IPS-NIHi7 (cell line): ENCODE data around the gene NHLRC2.

Experiments used
- DNase-seq: peaks from one replicate; pipeline ENCODE4 v3.0.0; 2012; ENCODE audit warnings: mixed read lengths; ENCODE audit errors: extremely low spot score

The NHLRC2 gene

DNA sequence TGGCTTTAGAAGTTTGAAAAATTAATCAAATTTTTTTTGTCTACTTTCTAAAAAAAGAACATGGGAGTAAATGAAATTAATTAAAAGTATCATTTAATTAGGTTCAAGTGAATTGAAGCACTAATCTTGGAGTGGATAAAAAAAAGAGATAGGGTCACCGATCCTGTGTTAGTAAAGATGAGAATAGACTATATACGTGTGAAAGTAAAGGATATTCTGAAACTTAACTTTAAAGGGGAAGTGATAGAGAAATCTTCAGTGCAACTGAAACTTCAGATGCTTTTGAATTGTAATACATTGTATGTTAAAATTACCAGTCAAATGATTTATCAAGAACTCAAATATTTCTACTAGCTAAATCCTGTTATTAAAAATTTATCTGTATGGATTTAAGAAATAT lies 4.8 kb downstream of the NHLRC2 start:
- no peak for DNase-seq

DNA sequence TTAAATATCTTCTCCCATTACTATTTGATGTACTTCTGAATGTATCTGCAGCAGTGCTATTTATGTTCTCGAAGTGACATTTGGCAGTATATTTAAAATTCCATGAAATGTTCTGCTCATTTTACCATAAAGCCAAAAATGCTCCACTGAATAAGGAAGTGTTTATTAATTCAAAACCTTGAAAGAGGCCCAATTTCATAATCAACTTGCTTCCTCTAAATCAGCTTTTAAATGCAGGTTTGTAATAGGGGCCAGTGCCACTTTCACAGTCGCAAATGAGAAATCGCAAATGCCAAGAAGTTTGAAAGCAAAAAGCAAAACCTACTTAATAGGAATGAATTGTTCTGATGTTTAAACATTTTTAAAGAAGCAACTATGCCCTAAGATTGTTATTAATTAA lies 11.4 kb downstream of the NHLRC2 start:
- no peak for DNase-seq

DNA sequence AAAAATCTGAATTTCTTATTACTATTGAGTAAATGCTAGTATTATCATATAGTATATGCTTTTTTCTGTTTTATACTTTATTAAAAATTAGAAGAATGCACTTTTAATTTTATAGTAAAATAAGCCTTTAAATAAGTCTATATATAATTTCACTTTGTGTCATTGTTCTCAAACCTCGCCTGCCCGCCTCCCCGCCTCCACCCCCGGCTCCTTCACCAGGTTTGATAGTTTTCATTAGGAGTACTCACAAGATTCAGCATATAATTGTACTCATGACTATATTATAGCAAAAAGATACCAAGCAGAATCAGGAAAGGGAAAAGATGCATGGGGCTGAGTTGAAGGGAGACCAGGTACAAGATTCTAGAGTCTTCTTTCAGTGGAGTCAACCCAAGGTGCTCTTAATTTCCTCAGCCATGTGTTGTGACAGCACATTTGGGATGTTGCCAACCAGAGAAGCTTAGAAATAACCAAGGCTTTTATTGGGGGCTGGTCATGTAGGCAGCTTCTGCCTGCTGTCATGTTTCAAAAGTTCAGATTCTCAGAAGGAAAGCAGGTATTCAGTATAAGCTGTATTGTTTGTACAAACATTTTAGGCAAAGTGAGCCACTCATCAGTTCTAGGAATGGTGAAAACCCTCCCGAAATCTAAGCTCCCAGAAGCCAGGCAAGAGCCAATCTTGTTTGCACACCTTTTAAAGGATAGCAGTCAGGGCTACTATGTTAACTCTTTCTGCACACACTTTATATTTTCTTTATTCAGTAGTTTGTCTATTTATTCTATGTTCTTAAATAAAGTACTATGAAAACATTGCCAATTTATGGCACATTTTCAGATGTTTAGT lies 12.3 kb downstream of the NHLRC2 start:
- DNase-seq = no peak

DNA sequence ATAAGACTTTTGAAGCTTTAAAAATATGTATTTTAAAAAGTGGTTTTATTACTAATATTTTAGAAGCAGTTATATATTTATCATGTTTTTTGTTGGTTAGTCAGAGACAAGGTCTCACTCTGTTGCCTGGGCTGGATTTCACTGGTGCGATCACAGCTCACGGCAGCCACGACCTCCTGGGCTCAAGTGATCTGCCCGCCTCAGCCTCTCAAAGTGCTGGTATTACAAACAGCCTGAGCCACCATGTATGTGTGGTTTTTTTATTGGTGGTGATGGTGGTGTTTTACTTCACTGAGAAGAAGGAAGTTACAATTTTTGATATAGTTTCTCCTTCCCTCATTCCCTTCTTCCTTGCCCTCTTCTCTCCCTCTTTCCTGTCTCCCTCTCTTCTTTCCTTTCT lies 13.4 kb downstream of the NHLRC2 start:
- no peak for DNase-seq

DNA sequence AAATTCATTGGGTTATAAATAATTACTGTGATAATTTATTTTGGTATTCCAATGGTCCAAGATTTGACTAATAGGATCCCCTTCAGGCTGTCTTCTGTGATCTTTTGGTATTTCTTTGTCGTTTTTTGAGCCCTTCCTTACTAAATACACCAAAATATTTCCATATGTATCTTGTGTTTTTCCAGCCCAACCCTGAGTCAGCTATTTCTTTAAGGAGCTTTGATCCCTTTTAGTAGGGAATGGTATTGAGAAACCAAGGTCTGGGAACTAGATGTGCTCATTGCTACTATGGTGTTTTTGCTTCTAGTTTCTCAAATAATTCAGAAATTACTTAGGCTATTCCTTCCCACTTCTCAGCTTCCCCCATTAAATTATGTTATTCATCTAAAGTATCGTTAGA lies 15.3 kb downstream of the NHLRC2 start:
- no peak for DNase-seq

DNA sequence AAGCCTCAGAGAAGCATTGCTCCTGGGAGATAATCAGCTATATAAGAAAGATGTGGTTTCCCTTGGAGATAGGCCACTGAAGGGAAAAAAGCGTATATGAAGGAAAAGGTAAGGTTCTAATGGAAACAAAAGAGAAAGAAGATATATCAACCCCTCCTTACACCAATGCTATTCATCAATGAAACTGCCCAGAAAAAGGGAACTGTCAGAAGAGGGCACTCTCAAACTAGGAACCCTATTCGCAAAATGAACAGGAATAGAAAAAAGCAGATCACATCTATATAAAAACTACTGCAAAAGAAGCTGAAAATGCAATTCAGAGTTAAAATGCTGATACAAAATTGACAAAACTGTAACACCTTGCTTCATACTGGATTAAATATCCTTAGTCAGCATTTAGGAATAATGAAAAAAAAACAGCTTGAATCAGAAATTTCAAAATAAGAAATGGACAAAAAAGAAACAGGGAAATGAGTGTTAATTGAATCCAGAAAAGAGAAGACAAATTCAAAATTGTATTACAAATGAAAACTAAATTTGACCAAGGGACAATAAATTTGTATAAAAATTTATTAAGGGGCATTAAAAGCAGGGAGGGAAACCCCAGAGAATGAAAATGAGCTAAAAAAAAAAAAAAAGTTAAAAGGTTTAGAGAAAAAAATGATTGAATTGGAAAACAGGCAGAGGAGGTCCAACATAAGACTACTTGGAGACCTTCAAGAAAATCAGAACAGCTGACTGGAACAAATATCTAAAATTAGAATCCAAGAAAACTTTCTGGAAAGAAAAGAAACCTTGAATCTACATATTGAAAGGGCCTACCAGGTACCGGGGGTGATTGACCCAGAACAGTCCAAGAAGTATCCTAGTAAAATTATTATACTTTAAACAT lies 17.9 kb downstream of the NHLRC2 start:
- no peak for DNase-seq

DNA sequence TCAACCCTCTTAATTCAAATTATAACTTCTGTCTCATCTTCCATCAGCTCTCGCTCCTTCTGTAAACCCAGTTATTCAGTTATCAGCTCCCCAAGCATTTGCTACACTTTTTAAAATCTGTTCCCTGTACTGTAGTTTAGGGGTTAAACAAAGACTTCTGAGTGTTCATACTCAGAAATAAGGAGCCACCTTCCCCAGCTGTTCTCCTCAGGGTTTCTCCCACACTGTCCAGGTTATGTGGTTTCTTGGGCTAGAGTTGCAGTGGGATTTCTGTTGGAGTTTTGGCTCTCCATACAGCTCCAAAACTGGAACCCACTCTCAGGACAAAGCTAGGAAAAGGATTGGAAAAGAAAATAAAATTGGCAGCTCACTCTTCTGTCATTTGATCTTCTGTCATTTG lies 20.8 kb downstream of the NHLRC2 start:
- DNase-seq = no peak

DNA sequence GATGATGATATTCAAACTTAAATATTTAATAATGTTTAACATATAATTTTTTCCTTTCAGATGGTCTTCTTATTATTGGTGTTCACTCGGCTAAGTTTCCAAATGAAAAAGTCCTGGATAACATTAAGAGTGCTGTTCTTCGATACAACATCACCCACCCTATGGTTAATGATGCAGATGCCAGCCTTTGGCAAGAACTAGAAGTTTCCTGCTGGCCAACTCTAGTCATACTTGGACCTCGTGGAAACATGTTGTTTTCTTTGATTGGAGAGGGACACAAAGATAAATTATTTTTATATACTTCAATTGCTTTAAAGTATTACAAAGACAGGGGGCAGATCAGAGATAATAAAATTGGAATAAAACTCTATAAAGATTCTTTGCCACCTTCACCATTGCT lies 22.0 kb downstream of the NHLRC2 start:
- no peak for DNase-seq

DNA sequence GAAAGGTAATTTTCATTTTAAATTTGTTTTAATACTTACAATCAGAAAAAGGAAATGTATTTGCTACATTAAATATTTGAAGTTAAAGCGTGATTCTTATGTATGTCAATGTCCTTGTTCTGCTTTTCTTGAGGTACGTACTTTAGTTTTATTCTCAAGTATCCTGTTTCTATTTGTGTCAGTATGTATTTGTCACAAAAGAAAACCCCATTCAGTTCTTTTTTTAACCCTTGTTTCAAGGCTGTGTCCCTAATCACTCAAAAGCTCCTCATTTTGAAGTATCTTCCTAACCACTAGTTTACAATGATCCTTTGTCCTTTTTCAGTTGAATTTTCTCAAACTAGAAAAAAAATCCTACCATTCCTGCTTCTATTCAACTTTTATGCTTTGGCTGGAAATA lies 25.2 kb downstream of the NHLRC2 start:
- DNase-seq = no peak

DNA sequence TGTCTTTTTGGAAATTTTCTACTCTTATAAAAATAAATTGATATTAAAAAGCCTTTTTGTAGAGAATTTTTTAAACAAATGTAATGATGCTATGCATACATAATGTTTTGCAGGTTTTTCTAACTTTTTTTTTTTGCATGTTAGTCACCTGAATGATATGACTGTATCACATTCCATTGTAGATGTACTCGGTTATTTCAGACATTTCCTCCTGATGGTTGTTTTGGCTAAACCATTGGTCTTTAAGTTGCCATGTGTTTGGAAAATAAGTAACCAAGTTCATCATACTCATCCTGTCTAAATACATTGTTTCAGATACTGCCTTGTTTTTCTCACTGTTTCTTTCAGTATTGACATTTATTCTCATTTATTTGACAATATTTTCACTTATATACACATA lies 25.8 kb downstream of the NHLRC2 start:
- DNase-seq = no peak

DNA sequence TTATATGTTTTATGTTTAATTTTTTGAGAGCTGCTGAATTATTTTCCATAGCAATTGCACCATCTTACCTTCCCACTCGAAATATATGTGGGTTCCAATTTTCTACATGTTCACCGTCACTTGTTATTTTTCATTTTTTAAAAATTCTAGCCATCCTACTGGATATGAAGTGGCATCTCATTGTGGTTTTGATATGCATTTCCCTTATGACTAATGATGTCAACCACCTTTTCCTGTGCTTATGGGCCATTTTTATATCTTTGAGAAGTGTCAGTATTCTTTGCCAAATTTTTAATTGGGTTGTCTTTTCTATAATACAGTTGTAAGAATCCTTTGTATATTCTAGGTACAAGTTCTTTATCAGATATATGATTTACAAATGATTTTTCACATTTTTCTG lies 27.8 kb downstream of the NHLRC2 start:
- no peak for DNase-seq

DNA sequence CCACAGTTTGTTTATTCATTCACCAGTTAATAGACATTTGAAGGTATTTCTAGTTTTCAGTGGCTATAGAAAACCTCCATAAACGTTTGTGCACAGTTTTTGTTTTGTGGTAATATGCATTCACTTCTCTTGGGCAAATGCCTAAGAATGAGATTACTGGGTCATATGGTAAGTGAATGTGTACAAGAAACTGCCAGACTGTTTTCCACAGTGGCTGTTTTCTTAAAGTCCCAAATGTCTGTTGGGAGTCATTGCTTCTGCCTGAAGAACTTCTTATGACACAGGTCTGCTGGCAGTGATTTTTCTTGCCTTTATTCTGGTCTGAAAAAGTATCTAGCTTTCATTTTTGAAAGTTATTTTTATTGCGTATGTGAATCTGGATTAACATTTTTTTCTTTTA lies 35.5 kb downstream of the NHLRC2 start:
- DNase-seq = no peak

DNA sequence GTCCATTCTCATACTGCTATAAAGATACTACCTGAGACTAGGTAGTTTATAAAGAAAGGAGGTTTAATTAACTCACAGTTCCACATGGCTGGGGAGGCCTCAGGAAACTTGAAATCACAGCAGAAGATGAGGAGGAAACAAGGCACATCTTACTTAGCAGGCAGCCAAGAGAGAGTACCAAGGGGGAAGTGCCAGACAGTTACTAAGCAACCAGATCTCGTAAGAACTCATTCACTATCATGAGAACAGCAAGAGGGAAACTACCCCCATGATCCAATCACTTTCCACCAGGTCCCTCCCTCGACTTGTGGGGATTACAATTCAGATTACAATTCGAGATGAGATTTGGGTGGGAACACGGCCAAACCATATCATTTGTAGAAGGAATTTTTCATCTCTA lies 36.3 kb downstream of the NHLRC2 start:
- DNase-seq = no peak

DNA sequence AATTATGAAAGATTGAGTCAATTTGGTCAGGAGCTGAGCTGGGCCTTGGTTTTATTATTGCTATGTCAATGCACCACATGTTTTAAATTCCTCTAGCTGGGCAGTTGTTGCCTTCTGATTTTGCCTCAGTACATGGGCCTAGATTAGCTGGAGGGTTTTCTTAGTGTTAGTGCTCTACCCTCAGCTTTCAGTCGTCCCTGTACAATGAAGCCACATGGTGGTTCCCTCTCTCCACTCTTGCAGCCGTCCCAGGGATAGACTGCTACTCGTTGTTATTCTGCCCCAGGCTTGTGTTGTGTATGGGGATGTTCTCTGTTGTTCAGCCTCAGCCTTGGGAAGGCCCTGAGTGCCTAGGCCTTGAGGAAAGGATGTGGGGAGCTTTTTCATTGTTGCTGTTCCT lies 37.0 kb downstream of the NHLRC2 start:
- no peak for DNase-seq

DNA sequence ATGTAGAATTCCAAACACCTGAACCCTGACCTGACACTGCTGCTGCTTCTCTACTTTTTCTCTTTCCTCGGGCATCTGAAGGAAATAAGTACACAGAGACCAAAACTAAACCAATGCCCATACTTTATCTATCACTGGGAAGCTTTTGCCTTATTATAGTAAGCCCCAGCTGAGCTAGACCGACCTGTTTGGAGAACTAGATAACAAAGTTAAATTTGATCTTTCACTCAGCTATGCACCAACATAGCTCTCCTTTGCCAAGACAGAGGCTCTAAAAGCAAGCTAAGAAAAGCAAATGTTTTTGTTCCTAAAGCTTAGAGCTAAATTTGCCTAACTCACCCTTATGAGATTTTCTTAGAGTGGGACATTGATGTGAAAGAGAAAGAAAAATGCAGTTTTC lies 39.1 kb downstream of the NHLRC2 start:
- DNase-seq = no peak

DNA sequence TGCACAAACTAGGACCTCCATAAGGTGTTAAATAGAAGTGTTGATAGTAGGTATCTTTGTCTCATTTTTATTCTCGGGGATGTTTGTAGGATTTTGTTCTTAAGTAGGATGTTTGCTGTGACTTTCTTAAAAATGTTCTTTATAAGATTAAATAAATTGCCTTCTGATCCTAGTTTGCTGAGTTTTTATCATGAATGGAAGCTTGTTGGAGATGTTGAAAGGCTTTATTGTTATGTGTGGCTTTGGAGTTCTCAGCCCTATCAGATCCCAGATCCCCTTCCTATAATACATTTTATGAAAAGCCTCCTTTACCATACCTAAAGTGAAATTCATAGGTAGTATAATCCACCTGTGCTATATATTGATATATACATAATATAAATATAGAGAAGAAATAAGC lies 40.1 kb downstream of the NHLRC2 start:
- no peak for DNase-seq

DNA sequence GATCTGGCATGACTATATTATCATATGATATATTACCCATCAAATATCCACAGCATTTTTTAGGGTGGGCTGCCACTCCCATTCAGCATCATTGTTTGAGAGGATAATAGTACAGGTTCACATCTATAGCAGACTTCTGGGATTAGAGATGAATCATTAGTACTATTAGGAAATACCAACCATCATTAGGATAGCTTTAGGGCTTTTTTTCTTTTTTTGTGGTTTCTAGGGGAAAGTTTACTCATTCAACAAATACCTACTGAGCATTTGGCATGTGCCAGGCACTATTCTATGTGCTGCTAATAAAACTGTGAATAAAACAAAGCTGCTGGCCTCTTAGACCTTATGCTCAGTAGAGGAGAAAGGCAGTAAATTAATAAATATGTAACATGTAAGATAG lies 40.6 kb downstream of the NHLRC2 start:
- no peak for DNase-seq

DNA sequence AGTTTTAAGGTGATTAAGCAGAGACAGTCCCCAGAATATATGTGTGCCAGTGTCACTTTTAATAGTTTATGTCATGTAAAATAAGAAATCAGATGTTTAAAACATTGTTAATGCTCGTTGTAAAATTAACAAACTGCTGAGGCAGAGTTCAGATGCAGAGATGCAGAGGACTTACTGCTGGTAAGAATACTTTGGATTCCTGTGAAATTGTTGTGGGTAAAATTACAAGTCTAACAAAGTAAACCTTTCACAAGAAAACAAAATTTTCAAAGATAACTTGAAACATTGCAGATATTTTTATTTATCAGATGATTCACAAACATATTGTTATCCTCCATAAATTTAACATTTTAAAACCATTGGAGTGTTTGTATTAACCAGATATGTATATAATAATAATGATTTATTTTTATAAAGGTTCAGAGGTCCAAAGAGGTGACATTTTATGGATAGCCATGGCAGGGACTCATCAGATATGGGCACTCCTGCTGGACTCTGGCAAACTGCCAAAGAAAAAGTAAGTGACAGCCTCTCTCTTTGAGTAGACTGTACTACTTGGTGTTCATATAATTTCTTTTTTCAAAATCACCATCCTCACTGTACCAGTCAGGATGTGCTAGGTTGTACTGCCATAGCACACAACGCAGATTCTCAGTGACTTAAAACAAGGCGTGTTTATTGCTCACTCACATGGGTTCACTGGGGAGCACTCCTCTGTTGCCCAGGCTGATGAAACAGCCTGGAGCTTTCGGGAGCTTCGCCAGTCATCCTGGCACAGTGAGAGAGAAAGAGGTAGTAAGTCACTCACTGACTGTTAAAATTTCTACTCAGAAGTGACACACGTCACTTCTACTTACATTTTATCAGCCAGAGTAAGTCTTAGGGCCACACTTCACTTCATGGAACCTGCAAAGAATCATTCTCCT lies 43.5 kb downstream of the NHLRC2 start:
- no peak for DNase-seq

DNA sequence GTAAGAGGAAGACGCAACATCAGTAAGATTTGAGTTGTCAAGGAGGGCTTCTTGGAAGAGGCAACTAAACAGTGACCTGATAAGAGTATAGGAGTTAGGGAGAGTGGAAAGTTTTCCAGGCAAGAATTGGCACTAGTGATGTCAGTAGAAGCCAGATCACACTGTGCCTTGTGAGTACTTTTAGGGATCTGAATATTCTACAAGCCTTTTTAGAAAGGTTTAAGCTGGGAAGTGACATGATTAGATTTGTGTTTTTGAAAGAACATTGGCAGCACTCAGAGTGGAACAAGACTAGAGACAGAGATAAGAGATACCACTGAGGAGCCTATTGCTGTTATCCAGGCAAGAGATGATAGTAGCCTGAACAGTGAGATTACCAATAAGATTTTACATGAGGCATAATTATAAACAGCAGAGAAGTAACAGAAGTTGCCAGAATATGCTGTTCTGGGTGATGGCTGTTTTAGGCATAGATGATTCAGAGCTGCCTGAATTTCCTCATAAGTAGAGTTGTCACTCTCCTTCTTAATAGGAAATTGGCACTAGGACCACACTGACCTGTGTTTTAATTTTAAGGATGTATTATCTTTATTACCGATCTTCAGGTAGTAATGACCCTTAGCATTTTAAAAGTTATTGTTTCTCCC lies 45.6 kb downstream of the NHLRC2 start:
- no peak for DNase-seq

DNA sequence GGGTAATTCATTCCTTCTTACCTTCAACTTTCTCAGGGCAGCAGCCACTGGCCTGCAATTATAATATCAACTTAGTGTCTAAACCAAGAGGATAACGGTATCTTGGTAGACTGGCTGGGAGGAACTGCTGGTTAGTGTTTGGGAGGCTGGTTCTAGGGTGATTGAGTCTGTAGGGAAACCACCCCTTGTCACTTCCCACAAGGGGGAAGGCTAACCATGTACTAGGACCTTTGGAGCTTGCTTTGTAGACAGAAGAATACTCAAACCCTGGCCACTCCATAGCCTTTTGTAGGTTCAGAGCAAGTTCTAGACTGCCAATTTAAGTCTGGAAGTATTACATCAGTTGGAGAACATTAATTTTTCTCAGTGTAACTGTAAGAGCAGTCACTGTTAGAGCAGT lies 51.3 kb downstream of the NHLRC2 start:
- no peak for DNase-seq

DNA sequence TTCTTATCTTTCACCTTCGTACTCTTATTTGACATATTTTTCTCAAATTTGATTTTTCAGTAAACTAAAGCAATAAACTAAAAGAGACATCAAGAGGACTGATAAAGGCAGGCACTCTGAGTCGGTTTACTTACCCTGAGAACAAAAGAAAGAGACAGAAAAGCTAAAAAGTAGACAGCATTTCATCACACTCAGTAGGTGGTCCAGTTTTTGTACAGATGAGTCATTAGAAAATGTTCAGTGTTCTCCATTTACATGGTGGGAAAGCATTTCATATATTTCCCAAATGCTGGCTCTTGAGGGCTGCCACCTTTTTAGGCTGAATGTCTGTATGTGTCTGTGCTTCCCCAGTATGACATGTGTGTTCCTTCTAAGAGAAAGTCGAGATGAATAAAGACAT lies 52.7 kb downstream of the NHLRC2 start:
- DNase-seq = no peak

DNA sequence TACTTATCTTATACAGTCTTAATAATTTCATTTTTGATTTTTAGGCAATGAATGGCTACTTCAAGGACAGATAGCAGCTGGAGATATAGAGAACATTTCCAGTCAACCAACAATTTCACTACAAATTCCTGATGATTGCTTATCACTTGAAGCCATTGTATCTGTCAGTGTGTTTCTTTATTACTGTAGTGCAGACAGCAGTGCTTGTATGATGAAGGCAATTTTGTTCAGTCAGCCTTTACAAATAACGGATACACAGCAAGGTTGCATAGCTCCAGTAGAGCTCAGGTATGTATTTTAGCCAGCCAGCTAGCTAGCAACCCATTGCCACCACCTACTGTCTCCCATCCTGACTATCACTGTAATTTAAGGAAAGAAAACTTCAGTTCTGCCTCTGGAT lies 53.8 kb downstream of the NHLRC2 start:
- no peak for DNase-seq
